K562 (cell line): ENCODE measurements around the gene APOC1. TPM values are rescaled to one million over a fixed set of nuclear protein-coding genes. Genes with fewer than 3 reads are reported as not detected.

Experiments
- CHD1 ChIP-seq: fragments of 200-600 bp; sonication (generic); IDR thresholded peaks from one replicate; pipeline ENCODE4 v1.6.1; 2012; ENCODE audit warnings: mild to moderate bottlenecking, moderate library complexity, low read length, inconsistent platforms
- CTBP1 ChIP-seq: fragments of 450-650 bp; IDR thresholded peaks from 2 replicates; pipeline ENCODE4 v1.6.1; 2016; ENCODE audit warnings: borderline replicate concordance
- ETV1 ChIP-seq: fragments of 450-650 bp; conservative IDR thresholded peaks from 2 replicates; pipeline ENCODE4 v1.6.1; 2016; ENCODE audit warnings: missing genetic modification characterization, control low read depth, low read depth, missing compliant biosample characterization
- FOS ChIP-seq: IDR thresholded peaks from 3 replicates; pipeline ENCODE4 v1.6.1; 2011; ENCODE audit not compliant: insufficient read length; ENCODE audit errors: extremely low read depth
- FOXK1 ChIP-seq: sonication (generic); formaldehyde crosslinking; IDR thresholded peaks from 2 replicates; pipeline ENCODE4 v1.8.0; 2022; ENCODE audit warnings: missing genetic modification reagents, mild to moderate bottlenecking, borderline replicate concordance
- HMGN3 ChIP-seq: IDR thresholded peaks from 2 replicates; pipeline ENCODE4 v1.6.1; 2011; ENCODE audit warnings: borderline replicate concordance, low read depth, mild to moderate bottlenecking, mixed read lengths, low read length; ENCODE audit not compliant: insufficient read length; ENCODE audit errors: extremely low read depth
- KLF13 ChIP-seq: fragments of 450-650 bp; IDR thresholded peaks from 2 replicates; pipeline ENCODE4 v1.6.1; 2016; ENCODE audit warnings: missing genetic modification characterization, low read depth, mild to moderate bottlenecking, missing compliant biosample characterization, moderate library complexity, borderline replicate concordance
- POLR2G ChIP-seq: fragments of 200-400 bp; formaldehyde crosslinking; IDR thresholded peaks from 2 replicates; pipeline ENCODE4 v1.6.1; 2017; ENCODE audit warnings: low read depth, mild to moderate bottlenecking, antibody characterized with exemption, low read length, moderate library complexity
- SMC3 ChIP-seq: conservative IDR thresholded peaks from 2 replicates; pipeline ENCODE4 v1.6.1; 2011; ENCODE audit warnings: low read depth, low read length, improper control_type of control experiment; ENCODE audit not compliant: insufficient read depth
- ZEB2 ChIP-seq: fragments of 450-650 bp; IDR thresholded peaks from 2 replicates; pipeline ENCODE4 v1.6.1; 2016
- ZNF316 ChIP-seq: fragments of 450-650 bp; IDR thresholded peaks from 2 replicates; pipeline ENCODE4 v1.6.1; 2016
- polyA plus RNA-seq, 8 experiments: library from polyadenylated mRNA; depleted of rRNA in 4 of 8; stranded (reverse) in 5 of 8; unstranded in 3 of 8; fragments of >200 nt; fragmentation: Nextera tagmentation in 2 of 8; fragmentation: Illumina TruSeq in 1 of 8; extraction: Ambion mirVana in 2 of 8; extraction: Trizol in 1 of 8; gene quantifications; 2 replicates each; pipeline versions ENCODE4 v1.2.1 to v1.2.3, GENCODE V29; 2011 to 2014; ENCODE audit warnings: inconsistent platforms in 1 of 8, missing spikeins in 1 of 8
- total RNA-seq, 7 experiments: library from RNA; depleted of rRNA in 6 of 7; stranded (reverse); fragments of >200 nt in 6 of 7; fragmentation: Illumina TruSeq in 2 of 7; extraction: Trizol in 2 of 7; gene quantifications; 2 replicates each; pipeline versions ENCODE4 v1.2.1 to v1.2.3, GENCODE V29; 2011 to 2021; ENCODE audit warnings: low replicate concordance in 1 of 7
- TF ChIP-seq, protein P1 (sequence below): sonication (generic); formaldehyde crosslinking; IDR thresholded peaks from 2 replicates; pipeline ENCODE4 v1.8.1; 2023; ENCODE audit warnings: mild to moderate bottlenecking, missing genetic modification reagents
- TF ChIP-seq, protein P2 (sequence below): fragments of 450-650 bp; IDR thresholded peaks from 2 replicates; pipeline ENCODE4 v1.6.1; 2016; ENCODE audit warnings: missing biosample characterization, missing genetic modification characterization
- TF ChIP-seq, protein P3 (sequence below), 3 experiments: fragments of 200-800 bp in 1 of 3; fragments of 250-450 bp in 1 of 3; fragments of 450-650 bp in 1 of 3; sonication (Bioruptor Pico) in 1 of 3; sonication (Bioruptor generic) in 1 of 3; formaldehyde crosslinking in 1 of 3; IDR thresholded peaks; 2 replicates each; pipeline versions ENCODE4 v1.6.1 to v1.8.0; 2016 to 2022; ENCODE audit warnings: mild to moderate bottlenecking in 2 of 3, missing genetic modification characterization in 2 of 3, missing compliant biosample characterization in 1 of 3, moderate library complexity in 1 of 3
- TF ChIP-seq, protein P4 (sequence below): sonication (generic); formaldehyde crosslinking; IDR thresholded peaks from 2 replicates; pipeline ENCODE4 v1.8.0; 2022; ENCODE audit warnings: mild to moderate bottlenecking, missing genetic modification reagents
- TF ChIP-seq, protein P5 (sequence below): fragments of 250-450 bp; sonication (Bioruptor Pico); IDR thresholded peaks from 2 replicates; pipeline ENCODE4 v1.5.0; 2021; ENCODE audit warnings: mild to moderate bottlenecking, borderline replicate concordance

APOC1 gene
- total and polyA plus RNA-seq, 9 of the 15 experiments (the other 6 are each of a cell fraction or from before 2014, with no cell fraction given) = 115 to 408 (median 220) TPM

DNA sequence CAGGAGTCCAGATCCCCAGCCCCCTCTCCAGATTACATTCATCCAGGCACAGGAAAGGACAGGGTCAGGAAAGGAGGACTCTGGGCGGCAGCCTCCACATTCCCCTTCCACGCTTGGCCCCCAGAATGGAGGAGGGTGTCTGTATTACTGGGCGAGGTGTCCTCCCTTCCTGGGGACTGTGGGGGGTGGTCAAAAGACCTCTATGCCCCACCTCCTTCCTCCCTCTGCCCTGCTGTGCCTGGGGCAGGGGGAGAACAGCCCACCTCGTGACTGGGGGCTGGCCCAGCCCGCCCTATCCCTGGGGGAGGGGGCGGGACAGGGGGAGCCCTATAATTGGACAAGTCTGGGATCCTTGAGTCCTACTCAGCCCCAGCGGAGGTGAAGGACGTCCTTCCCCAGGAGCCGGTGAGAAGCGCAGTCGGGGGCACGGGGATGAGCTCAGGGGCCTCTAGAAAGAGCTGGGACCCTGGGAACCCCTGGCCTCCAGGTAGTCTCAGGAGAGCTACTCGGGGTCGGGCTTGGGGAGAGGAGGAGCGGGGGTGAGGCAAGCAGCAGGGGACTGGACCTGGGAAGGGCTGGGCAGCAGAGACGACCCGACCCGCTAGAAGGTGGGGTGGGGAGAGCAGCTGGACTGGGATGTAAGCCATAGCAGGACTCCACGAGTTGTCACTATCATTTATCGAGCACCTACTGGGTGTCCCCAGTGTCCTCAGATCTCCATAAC lies 8.8 kb upstream of the APOC1 start, which contains the start of gene APOE (continued):
- TF ChIP-seq, protein P1, sequence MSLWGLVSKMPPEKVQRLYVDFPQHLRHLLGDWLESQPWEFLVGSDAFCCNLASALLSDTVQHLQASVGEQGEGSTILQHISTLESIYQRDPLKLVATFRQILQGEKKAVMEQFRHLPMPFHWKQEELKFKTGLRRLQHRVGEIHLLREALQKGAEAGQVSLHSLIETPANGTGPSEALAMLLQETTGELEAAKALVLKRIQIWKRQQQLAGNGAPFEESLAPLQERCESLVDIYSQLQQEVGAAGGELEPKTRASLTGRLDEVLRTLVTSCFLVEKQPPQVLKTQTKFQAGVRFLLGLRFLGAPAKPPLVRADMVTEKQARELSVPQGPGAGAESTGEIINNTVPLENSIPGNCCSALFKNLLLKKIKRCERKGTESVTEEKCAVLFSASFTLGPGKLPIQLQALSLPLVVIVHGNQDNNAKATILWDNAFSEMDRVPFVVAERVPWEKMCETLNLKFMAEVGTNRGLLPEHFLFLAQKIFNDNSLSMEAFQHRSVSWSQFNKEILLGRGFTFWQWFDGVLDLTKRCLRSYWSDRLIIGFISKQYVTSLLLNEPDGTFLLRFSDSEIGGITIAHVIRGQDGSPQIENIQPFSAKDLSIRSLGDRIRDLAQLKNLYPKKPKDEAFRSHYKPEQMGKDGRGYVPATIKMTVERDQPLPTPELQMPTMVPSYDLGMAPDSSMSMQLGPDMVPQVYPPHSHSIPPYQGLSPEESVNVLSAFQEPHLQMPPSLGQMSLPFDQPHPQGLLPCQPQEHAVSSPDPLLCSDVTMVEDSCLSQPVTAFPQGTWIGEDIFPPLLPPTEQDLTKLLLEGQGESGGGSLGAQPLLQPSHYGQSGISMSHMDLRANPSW (CRISPR knock-in tag) = no peak
- TF ChIP-seq HMGN3 (peak; percentile 43), SMC3 (no peak), ZNF316 (no peak), CTBP1 (no peak), FOS (no peak), POLR2G (peak; percentile 76), KLF13 (no peak), ETV1 (tag) (0 out of 2 replicates have a peak, but pooled peaks have one; percentile 9), ZEB2 (no peak), FOXK1 (CRISPR knock-in tag) (no peak), CHD1 (peak; percentile 30)
- TF ChIP-seq, protein P2, sequence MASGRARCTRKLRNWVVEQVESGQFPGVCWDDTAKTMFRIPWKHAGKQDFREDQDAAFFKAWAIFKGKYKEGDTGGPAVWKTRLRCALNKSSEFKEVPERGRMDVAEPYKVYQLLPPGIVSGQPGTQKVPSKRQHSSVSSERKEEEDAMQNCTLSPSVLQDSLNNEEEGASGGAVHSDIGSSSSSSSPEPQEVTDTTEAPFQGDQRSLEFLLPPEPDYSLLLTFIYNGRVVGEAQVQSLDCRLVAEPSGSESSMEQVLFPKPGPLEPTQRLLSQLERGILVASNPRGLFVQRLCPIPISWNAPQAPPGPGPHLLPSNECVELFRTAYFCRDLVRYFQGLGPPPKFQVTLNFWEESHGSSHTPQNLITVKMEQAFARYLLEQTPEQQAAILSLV = no peak
- TF ChIP-seq, protein P3, sequence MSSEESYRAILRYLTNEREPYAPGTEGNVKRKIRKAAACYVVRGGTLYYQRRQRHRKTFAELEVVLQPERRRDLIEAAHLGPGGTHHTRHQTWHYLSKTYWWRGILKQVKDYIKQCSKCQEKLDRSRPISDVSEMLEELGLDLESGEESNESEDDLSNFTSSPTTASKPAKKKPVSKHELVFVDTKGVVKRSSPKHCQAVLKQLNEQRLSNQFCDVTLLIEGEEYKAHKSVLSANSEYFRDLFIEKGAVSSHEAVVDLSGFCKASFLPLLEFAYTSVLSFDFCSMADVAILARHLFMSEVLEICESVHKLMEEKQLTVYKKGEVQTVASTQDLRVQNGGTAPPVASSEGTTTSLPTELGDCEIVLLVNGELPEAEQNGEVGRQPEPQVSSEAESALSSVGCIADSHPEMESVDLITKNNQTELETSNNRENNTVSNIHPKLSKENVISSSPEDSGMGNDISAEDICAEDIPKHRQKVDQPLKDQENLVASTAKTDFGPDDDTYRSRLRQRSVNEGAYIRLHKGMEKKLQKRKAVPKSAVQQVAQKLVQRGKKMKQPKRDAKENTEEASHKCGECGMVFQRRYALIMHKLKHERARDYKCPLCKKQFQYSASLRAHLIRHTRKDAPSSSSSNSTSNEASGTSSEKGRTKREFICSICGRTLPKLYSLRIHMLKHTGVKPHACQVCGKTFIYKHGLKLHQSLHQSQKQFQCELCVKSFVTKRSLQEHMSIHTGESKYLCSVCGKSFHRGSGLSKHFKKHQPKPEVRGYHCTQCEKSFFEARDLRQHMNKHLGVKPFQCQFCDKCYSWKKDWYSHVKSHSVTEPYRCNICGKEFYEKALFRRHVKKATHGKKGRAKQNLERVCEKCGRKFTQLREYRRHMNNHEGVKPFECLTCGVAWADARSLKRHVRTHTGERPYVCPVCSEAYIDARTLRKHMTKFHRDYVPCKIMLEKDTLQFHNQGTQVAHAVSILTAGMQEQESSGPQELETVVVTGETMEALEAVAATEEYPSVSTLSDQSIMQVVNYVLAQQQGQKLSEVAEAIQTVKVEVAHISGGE (CRISPR knock-in tag; IDR thresholded peaks at IDR 0.05) = no peak
- TF ChIP-seq, protein P4, sequence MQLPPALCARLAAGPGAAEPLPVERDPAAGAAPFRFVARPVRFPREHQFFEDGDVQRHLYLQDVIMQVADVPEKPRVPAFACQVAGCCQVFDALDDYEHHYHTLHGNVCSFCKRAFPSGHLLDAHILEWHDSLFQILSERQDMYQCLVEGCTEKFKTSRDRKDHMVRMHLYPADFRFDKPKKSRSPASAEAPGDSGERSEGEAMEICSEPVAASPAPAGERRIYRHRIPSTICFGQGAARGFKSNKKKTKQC (CRISPR knock-in tag) = no peak
- TF ChIP-seq, protein P5, sequence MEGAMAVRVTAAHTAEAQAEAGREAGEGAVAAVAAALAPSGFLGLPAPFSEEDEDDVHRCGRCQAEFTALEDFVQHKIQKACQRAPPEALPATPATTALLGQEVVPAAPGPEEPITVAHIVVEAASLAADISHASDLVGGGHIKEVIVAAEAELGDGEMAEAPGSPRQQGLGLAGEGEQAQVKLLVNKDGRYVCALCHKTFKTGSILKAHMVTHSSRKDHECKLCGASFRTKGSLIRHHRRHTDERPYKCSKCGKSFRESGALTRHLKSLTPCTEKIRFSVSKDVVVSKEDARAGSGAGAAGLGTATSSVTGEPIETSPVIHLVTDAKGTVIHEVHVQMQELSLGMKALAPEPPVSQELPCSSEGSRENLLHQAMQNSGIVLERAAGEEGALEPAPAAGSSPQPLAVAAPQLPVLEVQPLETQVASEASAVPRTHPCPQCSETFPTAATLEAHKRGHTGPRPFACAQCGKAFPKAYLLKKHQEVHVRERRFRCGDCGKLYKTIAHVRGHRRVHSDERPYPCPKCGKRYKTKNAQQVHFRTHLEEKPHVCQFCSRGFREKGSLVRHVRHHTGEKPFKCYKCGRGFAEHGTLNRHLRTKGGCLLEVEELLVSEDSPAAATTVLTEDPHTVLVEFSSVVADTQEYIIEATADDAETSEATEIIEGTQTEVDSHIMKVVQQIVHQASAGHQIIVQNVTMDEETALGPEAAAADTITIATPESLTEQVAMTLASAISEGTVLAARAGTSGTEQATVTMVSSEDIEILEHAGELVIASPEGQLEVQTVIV (CRISPR knock-in tag) = no peak
